Astrocyte (in vitro differentiated cells and primary cell): ENCODE measurements around the gene CD28.

Experiments used
- EZH2 ChIP-seq: IDR thresholded peaks from 2 replicates; pipeline ENCODE4 v1.6.1; 2012; ENCODE audit warnings: mild to moderate bottlenecking, low read length, inconsistent platforms; ENCODE audit not compliant: insufficient read depth
- TF ChIP-seq, protein P1 (sequence below): IDR thresholded peaks from 2 replicates; pipeline ENCODE4 v1.5.1; 2011; ENCODE audit warnings: low read depth, mild to moderate bottlenecking, inconsistent platforms, low read length, moderate library complexity; ENCODE audit not compliant: insufficient read depth

DNA sequence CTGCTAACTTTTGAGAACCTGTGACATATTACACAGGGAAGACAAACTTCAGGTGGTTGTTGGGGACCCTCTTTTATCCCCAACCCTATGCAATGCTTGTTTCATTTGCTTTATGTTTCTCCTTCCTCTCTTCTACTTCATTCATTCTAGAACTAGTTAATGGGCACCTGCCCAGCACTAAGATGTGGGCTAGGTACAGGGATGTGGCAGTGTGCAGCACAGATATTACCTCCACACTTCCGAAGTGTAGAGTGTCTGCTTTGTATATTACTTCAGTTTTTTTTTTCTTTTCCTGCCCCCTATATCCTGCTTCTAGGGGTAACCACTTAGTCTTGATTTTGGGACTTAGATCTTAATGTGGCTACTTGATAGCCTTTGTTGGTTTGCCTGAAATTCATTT lies 35.1 kb downstream of the CD28 start:
- no peak for TF ChIP-seq EZH2
- TF ChIP-seq, protein P1, sequence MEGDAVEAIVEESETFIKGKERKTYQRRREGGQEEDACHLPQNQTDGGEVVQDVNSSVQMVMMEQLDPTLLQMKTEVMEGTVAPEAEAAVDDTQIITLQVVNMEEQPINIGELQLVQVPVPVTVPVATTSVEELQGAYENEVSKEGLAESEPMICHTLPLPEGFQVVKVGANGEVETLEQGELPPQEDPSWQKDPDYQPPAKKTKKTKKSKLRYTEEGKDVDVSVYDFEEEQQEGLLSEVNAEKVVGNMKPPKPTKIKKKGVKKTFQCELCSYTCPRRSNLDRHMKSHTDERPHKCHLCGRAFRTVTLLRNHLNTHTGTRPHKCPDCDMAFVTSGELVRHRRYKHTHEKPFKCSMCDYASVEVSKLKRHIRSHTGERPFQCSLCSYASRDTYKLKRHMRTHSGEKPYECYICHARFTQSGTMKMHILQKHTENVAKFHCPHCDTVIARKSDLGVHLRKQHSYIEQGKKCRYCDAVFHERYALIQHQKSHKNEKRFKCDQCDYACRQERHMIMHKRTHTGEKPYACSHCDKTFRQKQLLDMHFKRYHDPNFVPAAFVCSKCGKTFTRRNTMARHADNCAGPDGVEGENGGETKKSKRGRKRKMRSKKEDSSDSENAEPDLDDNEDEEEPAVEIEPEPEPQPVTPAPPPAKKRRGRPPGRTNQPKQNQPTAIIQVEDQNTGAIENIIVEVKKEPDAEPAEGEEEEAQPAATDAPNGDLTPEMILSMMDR: no peak
